G401 (cell line): Measurements from ENCODE around the gene NDNF. TPM values are rescaled to one million over a fixed set of nuclear protein-coding genes. Genes with fewer than 3 reads are reported as not detected.

Experiments
- DNase-seq: peaks from one replicate; pipeline ENCODE4 v3.0.0-alpha.2; 2015; ENCODE audit warnings: low spot score
- in situ Hi-C: cut with HindIII; loops from 2 replicates; pipeline ENCODE4 v1.10.0; 2016; ENCODE audit warnings: low sequenced_read_pairs, mixed read lengths
- total RNA-seq: library from RNA; depleted of rRNA; stranded (reverse); fragments of >200 nt; shearing (Covaris generic); gene quantifications from 2 replicates; pipeline ENCODE4 v1.2.3, GENCODE V29; 2014; rRNA removed

Gene NDNF
- total RNA-seq, 1 experiment from 2014 or later: not detected

DNA sequence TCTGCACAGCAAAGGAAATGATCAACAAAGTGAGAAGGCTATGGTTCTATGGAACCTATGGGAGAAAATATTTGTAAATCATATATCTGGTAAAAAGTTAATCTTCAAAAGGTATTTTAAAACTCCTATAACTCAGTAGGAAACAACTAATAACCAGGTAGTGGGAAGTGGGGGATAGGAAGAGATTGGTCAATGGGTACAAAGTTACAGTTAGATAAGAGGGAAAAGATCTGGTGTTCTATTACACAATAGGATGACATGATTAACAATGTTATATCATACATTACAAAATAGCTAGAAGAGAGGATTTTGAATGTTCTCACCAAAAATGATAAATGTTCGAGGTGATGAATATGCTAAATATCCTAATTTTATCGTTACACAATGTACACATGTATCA lies 46.3 kb downstream of the NDNF start:
- DNase-seq: no peak
- in situ Hi-C loops: no loop called here

DNA sequence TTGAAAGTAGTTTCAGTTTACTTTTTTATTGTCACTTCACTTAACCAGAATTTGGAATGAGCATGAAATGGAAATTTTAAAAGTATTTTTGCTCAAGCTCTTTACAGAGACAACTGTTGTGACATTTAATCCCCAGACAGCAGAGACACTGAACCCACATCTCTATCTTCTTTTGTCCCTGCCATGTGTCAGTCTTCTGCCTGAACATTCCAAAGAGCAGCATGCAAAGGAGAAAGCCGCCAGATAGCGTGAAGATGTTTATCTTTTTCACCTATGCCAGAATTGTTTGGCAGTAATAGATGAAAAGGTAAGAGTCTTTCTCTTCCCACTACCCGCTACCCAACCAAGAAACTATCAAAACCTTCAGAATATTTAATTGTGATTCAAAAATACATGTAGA lies 46.8 kb downstream of the NDNF start:
- in situ Hi-C loops: no loop called here
- no peak for DNase-seq

DNA sequence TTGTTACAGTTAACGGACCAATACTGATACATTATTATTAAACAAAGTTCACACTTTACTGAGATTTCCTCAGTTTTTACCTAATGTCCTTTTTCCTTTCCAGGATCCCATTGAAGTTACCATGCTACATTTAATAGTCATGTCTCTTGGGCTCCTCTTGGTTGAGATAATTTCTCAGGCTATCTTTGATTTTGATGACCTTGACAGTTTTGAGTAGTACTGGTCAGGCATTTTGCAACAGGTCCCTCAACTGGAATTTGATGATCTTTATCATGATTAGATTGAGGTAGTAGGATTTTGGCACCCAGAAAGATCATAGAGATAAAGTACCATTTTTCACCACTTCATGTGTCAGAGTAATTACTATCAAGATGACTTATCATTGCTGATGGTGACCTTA lies 53.8 kb downstream of the NDNF start:
- DNase-seq: no peak
- in situ Hi-C loops: no loop called here

DNA sequence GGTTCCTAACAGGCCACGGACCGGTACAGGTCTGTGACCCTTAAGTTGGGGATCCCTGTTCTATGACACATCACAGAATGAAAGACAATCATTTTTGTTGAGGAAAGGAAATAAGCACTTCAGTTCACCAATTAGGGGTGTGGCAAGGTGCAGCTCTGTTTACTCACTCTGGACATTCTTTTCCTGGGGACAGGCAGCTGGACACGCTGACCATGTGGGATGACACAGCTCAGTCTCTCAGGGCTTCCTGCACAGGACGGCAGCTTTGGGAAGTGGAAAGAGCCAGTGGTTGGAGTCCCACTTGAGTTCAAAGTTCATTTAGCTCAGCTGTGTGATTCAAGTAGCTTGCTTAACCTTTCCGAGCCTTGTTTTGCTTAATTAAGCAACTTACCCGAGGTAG lies 55.7 kb downstream of the NDNF start:
- in situ Hi-C loops: no loop called here

DNA sequence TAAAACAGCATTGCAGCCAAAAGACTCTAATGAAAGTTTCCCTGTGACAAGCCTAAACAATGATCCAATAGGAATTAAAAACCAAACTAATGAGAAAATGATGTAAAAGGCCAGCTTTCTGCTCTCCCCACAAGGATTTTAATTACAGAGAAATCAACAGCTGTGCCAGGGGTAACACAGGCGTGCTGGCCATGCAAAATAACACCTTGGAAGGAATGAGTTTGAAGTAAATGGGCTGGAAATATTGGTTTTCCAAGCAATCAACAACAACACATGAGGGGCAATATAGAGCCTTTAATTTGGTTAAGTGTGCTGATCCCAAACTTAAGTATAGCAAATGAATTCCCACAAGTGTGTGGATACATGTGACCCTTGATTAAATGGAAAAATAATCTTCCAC lies 56.9 kb downstream of the NDNF start:
- in situ Hi-C loops: no loop called here
- no peak for DNase-seq

More for the DNA sequence above, 55.7 kb downstream of the NDNF start:
- DNase-seq: no peak

DNA sequence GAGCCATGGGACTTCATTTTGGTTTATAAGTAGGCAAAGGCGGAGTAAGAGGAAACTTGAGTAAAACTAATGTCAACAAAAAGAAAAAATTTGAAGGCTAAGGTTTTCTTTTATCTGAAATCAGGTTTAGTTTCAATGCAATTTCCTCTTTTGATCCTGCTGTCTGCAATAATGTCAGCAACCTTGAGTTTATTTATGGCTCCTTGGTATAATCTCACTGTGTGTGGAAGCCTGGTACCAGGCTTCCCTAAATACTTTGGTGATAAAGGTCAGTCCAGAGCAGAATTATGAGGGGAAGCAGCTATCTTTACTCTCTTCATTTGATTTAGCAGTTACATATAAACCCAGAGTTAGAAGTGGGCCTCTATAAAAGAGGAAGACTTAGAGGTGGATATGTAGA lies 57.8 kb downstream of the NDNF start:
- DNase-seq: no peak
- in situ Hi-C loops: no loop called here

DNA sequence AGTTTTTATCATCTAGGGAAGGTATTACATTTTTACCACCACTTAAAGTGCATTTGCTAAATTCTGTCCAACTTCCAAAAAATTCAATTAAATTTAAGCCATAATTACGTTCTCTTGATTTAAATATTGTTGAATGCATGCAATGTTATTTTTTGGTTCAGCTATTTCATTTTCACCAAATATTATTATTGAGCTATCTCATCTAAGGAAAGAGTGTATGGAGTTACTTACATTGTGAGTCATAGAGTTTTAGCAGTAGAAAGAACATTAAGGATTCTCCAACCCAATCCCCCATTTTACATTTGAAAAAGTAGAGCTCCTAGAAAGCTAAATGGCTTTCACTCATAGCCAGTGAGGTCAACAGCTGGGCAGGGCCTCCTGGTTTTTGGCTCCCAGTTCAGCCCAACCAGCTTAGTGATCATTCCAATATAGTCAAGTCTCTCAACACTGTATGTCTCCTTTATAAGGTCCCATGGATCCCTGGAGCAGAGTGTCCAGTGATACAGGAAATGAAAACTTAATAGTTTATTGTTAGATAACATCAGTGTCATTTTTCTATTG lies 60.5 kb downstream of the NDNF start:
- no peak for DNase-seq
- in situ Hi-C loops: no loop called here

DNA sequence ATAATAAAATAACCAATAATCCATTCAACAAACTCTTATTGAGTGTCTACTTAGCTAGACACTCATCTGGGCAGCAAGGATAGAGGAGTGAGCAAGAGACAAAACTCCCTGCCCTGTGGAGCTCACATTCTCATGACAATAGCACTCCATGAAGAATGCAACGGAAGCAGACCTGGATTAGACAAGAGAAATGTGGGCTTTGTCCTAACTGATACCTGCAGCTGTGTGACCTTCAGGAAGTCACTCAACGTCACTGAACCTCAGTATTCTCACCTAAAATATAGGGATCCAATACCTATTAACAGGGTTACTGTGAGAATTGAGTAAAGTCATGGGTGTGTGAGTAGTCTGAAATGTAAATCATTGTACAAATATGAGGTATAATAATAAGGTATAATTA lies 61.2 kb downstream of the NDNF start:
- DNase-seq: no peak
- in situ Hi-C loops: no loop called here

DNA sequence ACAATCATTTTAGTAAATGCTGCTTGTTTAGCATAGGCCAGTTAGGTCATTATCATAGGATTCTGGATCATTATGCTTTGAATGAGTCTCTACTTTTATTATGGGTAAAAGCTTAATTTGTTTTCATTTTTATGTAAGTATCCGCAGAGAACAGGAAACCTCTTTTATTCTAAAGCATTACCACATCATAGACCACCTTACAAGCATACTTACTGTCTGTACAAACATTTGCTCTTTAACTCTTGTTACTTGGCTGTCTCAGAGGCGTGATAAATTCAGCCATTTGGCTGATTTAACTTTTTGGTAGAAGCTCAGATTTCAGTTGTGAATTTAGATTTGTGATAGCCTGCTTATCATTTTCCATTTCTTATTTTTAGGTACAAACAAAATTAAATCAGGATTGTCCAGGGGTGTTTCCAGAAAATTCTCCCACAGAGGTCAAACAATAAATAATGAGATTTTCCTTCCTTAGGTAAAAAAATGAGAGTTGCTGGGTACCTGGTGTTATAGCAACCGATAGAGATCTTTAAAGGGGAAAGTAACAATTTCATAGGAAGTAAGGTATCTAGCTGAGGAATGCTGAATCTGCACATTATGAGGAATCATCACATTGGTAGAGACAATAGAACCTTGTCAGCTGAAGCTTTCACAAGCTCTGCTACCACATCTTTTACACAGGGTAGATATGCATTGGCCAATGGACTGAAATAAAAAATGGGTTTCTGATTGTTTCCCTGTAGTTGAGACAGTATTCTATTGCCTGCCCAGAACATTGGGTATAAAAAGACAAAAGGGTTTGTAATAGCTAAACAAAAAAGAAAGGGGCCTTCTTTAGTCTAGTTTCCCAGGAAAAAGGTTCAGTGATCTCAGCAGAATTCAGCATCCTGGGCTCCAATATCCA lies 62.5 kb downstream of the NDNF start:
- in situ Hi-C loops: no loop called here
- DNase-seq: no peak

DNA sequence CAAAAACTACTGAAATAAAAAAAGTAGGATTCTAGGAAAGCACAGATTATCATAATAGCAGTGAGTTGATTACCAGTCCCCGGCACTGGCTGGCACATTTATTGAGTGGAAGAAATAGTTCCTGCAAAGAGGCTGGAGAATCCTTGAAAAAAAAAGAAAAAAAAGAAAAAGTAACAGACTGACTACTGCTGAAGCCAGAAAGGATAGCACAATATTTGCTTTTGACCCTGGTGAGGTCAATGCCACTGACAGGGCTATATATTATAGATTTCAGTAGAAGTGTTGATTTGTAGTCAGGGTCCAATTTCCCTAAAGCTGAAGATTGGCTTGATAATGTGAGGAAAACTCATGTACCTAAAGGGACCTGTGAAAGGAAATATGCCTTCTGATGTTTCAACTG lies 64.7 kb downstream of the NDNF start:
- no peak for DNase-seq
- in situ Hi-C loops: no loop called here

DNA sequence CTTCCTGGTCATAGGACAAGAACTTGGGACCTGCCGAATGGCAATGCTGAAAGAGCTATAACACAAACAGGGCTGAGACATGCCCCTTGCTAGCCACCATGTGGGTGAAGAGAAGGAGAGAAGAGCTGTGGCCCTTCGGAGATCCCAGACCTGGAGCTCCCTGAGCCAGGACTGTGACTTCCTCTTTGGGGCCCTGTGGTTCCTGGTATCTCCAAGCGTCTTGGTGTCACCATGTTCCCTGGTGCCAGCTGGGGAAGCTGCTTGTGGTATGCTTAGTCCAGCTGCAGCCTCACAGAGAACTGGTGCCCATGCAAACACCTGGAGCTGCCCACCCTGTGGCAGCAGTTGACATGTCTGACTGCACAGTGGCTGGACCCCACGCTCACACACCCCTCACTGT lies 68.5 kb downstream of the NDNF start:
- in situ Hi-C loops: no loop called here

DNA sequence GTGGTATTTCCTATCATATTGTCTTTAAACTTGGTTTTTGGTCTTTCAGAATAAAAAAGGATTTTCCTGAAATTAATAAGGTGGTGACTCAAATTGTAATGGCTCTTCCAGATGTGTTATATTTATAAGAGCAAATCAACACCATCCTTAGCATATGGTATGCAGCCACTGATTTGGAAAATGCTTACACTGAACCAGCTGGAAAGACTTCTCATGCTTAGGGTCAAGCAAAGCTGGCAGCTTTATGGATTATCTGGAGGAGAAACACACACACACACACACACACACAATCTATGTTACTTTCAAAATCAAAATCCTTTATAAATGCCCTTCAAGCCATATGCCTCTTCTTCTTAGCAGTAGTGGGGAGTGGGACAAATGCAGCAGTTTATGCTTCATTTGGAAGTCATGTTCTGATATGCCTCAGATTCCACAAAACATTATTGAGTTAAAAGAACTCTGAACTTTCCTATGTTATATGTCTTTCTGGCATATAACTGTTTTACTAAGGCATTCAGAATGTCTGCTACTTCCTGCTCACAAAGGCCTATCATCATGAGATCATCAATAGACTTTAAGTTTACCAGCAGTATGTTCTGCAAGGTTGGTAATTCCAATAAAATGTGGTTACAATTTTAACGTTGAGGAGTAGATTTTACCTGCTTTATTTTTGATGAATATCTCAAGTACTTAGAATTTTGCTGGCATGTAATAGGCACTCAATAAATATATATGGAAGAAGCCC lies 76.9 kb downstream of the NDNF start:
- in situ Hi-C loops: no loop called here
- DNase-seq: no peak

More for the DNA sequence above, 68.5 kb downstream of the NDNF start:
- DNase-seq: no peak

DNA sequence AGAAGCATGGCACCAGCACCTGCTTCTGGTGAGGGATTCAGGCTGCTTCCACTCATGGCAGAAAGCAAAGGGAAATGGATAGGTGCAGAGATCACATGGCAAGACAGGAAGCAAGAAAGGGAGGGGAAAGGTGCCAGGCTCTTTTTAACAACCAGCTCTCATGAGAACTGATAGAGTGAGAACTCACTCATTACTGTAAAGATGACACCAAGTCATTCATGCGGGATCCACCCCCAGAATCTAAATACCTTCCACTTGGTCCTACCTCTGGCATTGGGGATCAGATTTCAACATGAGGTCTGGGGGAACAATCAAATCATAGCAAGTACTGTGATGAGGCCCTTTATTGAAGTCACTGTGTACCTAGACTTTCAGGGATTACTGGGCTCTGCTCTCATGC lies 77.8 kb downstream of the NDNF start:
- in situ Hi-C loops: no loop called here
- no peak for DNase-seq

DNA sequence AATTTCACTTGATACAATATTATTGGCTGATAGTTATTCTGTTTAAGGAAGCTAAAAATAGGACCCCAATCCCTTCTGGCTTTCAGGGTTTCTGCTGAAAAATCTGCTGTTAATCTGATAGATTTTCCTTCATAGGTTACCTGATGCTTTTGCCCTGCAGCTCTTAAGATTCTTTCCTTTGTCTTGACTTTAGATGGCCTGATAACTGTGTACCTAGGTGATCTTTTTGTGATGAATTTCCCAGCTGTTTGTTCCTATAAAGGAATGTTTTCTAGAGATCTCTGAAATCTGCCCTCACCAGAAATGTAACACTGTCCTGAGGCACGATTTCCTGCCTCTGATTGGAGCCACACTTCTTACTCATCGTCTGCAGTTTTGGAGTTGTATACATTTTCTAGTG lies 80.5 kb downstream of the NDNF start:
- DNase-seq: no peak

DNA sequence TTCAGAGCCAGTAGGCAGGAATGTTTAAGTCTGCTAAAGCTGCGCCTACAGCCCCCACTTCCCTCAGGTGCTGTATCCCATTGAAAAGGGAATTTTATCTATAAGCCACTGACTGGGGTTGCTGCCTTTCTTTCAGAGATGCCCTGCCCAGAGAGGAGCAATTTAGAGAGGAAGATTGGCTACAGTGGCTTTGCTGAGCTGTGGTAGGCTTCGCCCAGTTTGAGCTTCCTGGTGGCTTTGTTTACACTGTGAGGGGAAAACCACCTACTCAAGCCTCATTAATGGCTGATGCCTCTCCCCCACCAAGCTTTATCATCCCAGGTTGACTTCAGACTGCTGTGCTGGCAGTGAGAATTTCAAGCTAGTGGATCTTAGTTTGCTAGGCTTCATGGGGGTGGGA lies 82.1 kb downstream of the NDNF start:
- DNase-seq: no peak
- in situ Hi-C loops: no loop called here

More for the DNA sequence above, 80.5 kb downstream of the NDNF start:
- in situ Hi-C loops: no loop called here

Other genes with a start within 250 kb of the NDNF start
- gene PRDM5, start 149.8 kb downstream of the NDNF start, total RNA-seq: 5.3 and 7.3 TPM in 2 replicates
- gene TNIP3, start 91.8 kb upstream of the NDNF start, total RNA-seq: not detected in 2 replicates